ENCODE measurements around the gene ARHGAP15.

GRCh38 chr2:143261986-143262385 lies 132.8 kb downstream of the ARHGAP15 start:
- TF ChIP-seq SUZ12 (IDR thresholded peaks at IDR 0.05) (no peak), TARDBP (IDR thresholded peaks at IDR 0.05) (no peak), SP1 (IDR thresholded peaks at IDR 0.05) (no peak)

Data from HEK293T (cell line).